ENCODE results near the gene LRIG1.
A peak's percentile ranks its signal among the peaks of the same experiment; 100 is the strongest.

LRIG1 gene

DNA sequence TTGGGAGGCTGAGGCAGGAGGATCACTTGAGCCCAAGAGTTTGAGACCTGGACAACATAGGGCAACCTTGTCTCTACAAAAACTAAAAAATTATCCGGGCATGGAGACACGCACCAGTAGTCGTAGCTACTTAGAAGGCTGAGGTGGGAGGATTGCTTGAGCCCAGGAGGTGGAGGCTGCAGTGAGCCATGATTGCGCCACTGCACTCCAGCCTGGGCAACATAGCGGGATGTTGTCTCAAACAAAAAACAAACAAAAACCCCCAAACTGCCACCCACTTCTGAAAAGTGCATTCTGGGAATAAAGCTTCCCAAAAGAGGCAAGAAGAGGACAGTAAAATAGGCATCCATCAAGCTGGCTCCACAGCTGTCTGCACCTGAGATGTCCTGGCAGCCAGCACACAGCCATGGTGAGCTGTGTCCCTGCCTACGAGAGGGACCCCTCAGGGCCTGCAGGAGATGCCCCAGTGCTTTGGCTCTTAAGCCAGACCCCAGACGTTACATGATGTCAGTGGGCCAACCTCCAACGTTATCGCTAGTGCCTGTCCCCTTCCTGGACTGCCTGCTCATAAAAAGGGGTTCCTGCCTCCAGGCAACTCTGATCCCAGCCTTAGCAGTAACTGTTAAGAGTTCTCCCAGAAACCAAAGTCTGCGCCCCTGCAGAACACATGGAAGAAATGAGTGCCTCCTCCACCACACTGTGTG is 101.1 kb downstream of the LRIG1 start:
- no peak overlapping the region for H3K4me3 ChIP-seq (replicated peaks; ENCODE audit: insufficient read depth, low read length)
- TF ChIP-seq GABPA (IDR thresholded peaks at IDR 0.05; ENCODE audit: low read depth), result no peak
- TF ChIP-seq, protein P1, sequence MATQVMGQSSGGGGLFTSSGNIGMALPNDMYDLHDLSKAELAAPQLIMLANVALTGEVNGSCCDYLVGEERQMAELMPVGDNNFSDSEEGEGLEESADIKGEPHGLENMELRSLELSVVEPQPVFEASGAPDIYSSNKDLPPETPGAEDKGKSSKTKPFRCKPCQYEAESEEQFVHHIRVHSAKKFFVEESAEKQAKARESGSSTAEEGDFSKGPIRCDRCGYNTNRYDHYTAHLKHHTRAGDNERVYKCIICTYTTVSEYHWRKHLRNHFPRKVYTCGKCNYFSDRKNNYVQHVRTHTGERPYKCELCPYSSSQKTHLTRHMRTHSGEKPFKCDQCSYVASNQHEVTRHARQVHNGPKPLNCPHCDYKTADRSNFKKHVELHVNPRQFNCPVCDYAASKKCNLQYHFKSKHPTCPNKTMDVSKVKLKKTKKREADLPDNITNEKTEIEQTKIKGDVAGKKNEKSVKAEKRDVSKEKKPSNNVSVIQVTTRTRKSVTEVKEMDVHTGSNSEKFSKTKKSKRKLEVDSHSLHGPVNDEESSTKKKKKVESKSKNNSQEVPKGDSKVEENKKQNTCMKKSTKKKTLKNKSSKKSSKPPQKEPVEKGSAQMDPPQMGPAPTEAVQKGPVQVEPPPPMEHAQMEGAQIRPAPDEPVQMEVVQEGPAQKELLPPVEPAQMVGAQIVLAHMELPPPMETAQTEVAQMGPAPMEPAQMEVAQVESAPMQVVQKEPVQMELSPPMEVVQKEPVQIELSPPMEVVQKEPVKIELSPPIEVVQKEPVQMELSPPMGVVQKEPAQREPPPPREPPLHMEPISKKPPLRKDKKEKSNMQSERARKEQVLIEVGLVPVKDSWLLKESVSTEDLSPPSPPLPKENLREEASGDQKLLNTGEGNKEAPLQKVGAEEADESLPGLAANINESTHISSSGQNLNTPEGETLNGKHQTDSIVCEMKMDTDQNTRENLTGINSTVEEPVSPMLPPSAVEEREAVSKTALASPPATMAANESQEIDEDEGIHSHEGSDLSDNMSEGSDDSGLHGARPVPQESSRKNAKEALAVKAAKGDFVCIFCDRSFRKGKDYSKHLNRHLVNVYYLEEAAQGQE (IDR thresholded peaks at IDR 0.05; ENCODE audit: insufficient replicate concordance, low read depth), result no peak
- no peak for TF ChIP-seq SPI1 (IDR thresholded peaks at IDR 0.05; ENCODE audit: borderline replicate concordance, low read depth)
- no peak for TF ChIP-seq POLR2AphosphoS5 (IDR thresholded peaks at IDR 0.05; ENCODE audit: low read depth)
- TF ChIP-seq, protein P2, sequence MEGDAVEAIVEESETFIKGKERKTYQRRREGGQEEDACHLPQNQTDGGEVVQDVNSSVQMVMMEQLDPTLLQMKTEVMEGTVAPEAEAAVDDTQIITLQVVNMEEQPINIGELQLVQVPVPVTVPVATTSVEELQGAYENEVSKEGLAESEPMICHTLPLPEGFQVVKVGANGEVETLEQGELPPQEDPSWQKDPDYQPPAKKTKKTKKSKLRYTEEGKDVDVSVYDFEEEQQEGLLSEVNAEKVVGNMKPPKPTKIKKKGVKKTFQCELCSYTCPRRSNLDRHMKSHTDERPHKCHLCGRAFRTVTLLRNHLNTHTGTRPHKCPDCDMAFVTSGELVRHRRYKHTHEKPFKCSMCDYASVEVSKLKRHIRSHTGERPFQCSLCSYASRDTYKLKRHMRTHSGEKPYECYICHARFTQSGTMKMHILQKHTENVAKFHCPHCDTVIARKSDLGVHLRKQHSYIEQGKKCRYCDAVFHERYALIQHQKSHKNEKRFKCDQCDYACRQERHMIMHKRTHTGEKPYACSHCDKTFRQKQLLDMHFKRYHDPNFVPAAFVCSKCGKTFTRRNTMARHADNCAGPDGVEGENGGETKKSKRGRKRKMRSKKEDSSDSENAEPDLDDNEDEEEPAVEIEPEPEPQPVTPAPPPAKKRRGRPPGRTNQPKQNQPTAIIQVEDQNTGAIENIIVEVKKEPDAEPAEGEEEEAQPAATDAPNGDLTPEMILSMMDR (IDR thresholded peaks at IDR 0.05; ENCODE audit: insufficient read depth, low read length), result no peak
- no peak for DNase-seq (ENCODE audit: low read depth in 1 of 2, low spot score in 1 of 2)
- H3K27ac ChIP-seq (replicated peaks), result no peak overlapping the region
- no peaks in the 10 kb centered on the region for H3K27me3 ChIP-seq (ENCODE audit: insufficient read depth, poor library complexity, severe bottlenecking)

DNA sequence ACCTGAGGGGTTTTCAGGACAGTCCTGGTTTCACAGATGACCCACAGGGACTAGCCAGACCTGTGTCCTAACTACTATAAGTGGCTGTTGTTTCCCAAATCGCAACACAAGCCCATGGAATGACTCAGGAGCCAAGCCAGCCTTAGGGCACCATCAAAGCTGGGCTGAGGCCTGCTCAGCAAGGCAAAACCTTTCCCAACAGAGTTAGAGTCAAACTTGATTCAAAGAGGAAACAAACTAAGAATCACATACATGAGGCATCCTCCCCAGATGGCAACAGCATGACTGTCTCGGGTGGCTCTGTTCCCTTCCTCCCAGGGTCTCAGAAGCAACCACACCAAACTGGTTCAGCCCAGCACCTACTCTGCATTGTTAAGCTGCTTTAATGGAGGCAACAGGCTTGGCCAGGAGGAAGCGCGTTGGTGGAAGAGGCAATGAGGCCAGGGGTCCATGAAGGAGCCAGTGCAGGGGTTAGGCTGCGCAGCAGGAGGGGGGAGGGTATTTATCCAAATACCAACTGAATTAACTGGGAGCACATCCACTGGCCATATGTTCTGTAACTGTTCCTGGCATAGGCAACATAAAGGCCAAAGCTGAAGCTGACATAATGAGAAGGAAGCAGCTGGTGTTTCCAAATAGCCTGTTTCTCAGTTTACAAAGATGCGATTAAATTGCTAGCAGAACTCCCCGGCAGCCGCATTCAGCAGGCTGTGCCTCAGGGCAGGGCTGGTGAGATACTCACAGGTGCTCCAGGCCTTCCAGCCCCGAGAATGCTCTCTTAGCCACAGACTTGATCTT is 102.4 kb downstream of the LRIG1 start:
- TF ChIP-seq, protein P2 (IDR thresholded peaks at IDR 0.05; ENCODE audit: insufficient read depth, low read length), result no peak
- TF ChIP-seq SPI1 (IDR thresholded peaks at IDR 0.05; ENCODE audit: borderline replicate concordance, low read depth), result no peak
- TF ChIP-seq, protein P1 (IDR thresholded peaks at IDR 0.05; ENCODE audit: insufficient replicate concordance, low read depth), result no peak
- TF ChIP-seq POLR2AphosphoS5 (IDR thresholded peaks at IDR 0.05; ENCODE audit: low read depth), result no peak
- no peak for TF ChIP-seq GABPA (IDR thresholded peaks at IDR 0.05; ENCODE audit: low read depth)
- DNase-seq (ENCODE audit: low read depth in 1 of 2, low spot score in 1 of 2), result no peak
- no peaks in the 10 kb centered on the region for H3K27me3 ChIP-seq (ENCODE audit: insufficient read depth, poor library complexity, severe bottlenecking)
- H3K4me3 ChIP-seq (replicated peaks; ENCODE audit: insufficient read depth, low read length), result no peak overlapping the region
- H3K27ac ChIP-seq (replicated peaks), result no peak overlapping the region

DNA sequence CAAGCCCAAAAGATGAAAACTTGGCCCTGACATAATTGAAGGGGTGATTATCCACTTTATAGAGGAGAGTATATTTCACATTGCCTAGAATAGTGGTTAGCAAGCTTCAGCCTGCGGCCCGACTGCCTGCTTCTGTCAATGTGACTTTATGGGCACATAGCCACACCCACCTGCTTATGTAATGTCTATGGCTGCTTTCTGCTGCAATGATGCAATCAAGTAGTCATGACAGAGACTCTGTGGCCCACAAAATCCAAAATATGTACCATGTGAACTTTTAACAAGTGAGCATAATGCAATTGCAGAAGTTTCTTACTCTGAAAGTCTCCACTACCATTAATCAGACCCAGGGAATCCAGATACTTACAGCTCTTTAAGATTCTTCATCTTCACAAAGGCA is 103.1 kb downstream of the LRIG1 start:
- Histone ChIP-seq H3K4me3 (replicated peaks; ENCODE audit: insufficient read depth, low read length) (no peak overlapping the region), H3K27ac (replicated peaks) (no peak overlapping the region), H3K27me3 (ENCODE audit: insufficient read depth, poor library complexity, severe bottlenecking) (no peaks in the 10 kb centered on the region)
- peak; percentile 21 to 34 for DNase-seq (ENCODE audit: low read depth in 1 of 2, low spot score in 1 of 2)
- TF ChIP-seq GABPA (IDR thresholded peaks at IDR 0.05; ENCODE audit: low read depth) (no peak), POLR2AphosphoS5 (IDR thresholded peaks at IDR 0.05; ENCODE audit: low read depth) (no peak), SPI1 (IDR thresholded peaks at IDR 0.05; ENCODE audit: borderline replicate concordance, low read depth) (no peak)
- TF ChIP-seq, protein P2 (IDR thresholded peaks at IDR 0.05; ENCODE audit: insufficient read depth, low read length), result no peak
- TF ChIP-seq, protein P1 (IDR thresholded peaks at IDR 0.05; ENCODE audit: insufficient replicate concordance, low read depth), result no peak
